ENCODE data around the gene HOXB5. TPM values are rescaled to one million over a fixed set of nuclear protein-coding genes. Genes with fewer than 3 reads are reported as not detected.

HOXB5 gene
- total and polyA plus RNA-seq, 10 of the 15 experiments (the other 5 are each of a cell fraction or from before 2014, with no cell fraction given): not detected

DNA sequence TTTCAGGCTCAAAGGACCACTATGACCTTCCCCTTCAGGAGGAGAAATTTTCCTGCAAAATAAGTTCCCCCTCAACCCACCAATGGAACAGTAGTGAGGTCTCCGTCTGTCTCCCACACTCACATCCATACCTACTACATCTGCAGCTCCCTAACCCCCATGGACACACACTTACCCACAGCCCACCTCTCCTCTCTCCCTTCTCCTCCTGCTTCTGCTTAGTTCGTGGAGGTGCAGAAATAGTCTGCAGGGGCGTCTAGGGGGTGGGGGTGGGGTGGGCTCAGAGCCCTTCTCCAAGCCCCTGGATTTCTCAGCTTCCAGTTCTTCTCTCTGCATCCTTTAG, 24.4 kb downstream of the HOXB5 start:
- POLR2A ChIA-PET: no interaction called here

More for the DNA sequence above, 24.4 kb downstream of the HOXB5 start:
- Histone ChIP-seq H3K4me2 (ENCODE audit: control insufficient read depth, insufficient read depth) (no peak overlapping the region), H3K27ac (ENCODE audit: control insufficient read depth, insufficient read depth) (no peak overlapping the region), H4K20me1 (ENCODE audit: control insufficient read depth, insufficient read depth) (no peaks in the 10 kb centered on the region), H3K36me3 (ENCODE audit: control insufficient read depth in 2 of 2, insufficient read depth in 2 of 2, low read length in 1 of 2) (no peaks in the 10 kb centered on the region; a peak in 1 of 4 replicates), H3K9ac (ENCODE audit: control insufficient read depth, insufficient read depth, low read length) (no peak overlapping the region), H3K27me3 (replicated peaks in 1 of 2; ENCODE audit: control insufficient read depth in 2 of 2, insufficient read depth in 2 of 2, low read length in 1 of 2) (no peaks in the 10 kb centered on the region), H3K4me1 (ENCODE audit: control insufficient read depth, insufficient read depth, low read length) (no peaks in the 10 kb centered on the region), H2AFZ (ENCODE audit: control insufficient read depth, low read depth, low read length) (no peak overlapping the region), H3K79me2 (ENCODE audit: control insufficient read depth, insufficient read depth, low read length) (no peaks in the 10 kb centered on the region), H3K9me3 (replicated peaks; ENCODE audit: control insufficient read depth, insufficient read depth, low read length) (no peaks in the 10 kb centered on the region), H3K4me3 (no peak overlapping the region)
- ChIA-PET RAD21 (ENCODE audit: unreplicated experiment) (no interaction called here), SMC1A (ENCODE audit: uncharacterized antibody, unreplicated experiment) (no interaction called here), CTCF (no interaction called here)
- no TSS peak for BruUV-seq (replicated peaks)
- intact Hi-C loops (cut with micrococcal nuclease; ENCODE audit: unreplicated experiment): no loop called here
- FAIRE-seq (no peak), ATAC-seq (no peak), DNase-seq (ENCODE audit: low read depth, low spot score) (no peak)
- in situ Hi-C loops (cut with MboI): no loop called here
- WGBS (ENCODE audit: insufficient coverage, insufficient replicate concordance, low lambda C conversion rate, missing lambda C conversion rate): 20% methylated on average over 3 of the region's 3 CpGs
- TF ChIP-seq PAX5 (IDR thresholded peaks at IDR 0.05; ENCODE audit: borderline replicate concordance, low read depth, low read length): no peak
- TF ChIP-seq, protein P1, sequence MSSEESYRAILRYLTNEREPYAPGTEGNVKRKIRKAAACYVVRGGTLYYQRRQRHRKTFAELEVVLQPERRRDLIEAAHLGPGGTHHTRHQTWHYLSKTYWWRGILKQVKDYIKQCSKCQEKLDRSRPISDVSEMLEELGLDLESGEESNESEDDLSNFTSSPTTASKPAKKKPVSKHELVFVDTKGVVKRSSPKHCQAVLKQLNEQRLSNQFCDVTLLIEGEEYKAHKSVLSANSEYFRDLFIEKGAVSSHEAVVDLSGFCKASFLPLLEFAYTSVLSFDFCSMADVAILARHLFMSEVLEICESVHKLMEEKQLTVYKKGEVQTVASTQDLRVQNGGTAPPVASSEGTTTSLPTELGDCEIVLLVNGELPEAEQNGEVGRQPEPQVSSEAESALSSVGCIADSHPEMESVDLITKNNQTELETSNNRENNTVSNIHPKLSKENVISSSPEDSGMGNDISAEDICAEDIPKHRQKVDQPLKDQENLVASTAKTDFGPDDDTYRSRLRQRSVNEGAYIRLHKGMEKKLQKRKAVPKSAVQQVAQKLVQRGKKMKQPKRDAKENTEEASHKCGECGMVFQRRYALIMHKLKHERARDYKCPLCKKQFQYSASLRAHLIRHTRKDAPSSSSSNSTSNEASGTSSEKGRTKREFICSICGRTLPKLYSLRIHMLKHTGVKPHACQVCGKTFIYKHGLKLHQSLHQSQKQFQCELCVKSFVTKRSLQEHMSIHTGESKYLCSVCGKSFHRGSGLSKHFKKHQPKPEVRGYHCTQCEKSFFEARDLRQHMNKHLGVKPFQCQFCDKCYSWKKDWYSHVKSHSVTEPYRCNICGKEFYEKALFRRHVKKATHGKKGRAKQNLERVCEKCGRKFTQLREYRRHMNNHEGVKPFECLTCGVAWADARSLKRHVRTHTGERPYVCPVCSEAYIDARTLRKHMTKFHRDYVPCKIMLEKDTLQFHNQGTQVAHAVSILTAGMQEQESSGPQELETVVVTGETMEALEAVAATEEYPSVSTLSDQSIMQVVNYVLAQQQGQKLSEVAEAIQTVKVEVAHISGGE (CRISPR knock-in tag; IDR thresholded peaks at IDR 0.05): no peak
- no peak for TF ChIP-seq EZH2 (IDR thresholded peaks at IDR 0.05; ENCODE audit: borderline replicate concordance, control insufficient read depth, low read depth, low read length)
- TF ChIP-seq POLR2AphosphoS2 (IDR thresholded peaks at IDR 0.05; ENCODE audit: low read depth, low read length): no peak
- TF ChIP-seq ZSCAN29 (IDR thresholded peaks at IDR 0.05): no peak
- TF ChIP-seq ZNF622 (IDR thresholded peaks at IDR 0.05): no peak
- no peak for TF ChIP-seq CBX5 (IDR thresholded peaks at IDR 0.05; ENCODE audit: low read depth)
- no peak for TF ChIP-seq FOXK2 (IDR thresholded peaks at IDR 0.05)
- TF ChIP-seq HDGF (IDR thresholded peaks at IDR 0.05): no peak
- no peak for TF ChIP-seq WRNIP1 (IDR thresholded peaks at IDR 0.05; ENCODE audit: borderline replicate concordance, low read depth, low read length)
- TF ChIP-seq, protein P2, sequence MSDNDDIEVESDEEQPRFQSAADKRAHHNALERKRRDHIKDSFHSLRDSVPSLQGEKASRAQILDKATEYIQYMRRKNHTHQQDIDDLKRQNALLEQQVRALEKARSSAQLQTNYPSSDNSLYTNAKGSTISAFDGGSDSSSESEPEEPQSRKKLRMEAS (IDR thresholded peaks at IDR 0.05; ENCODE audit: low read depth, low read length): no peak

Data from GM12878 (cell line).